ENCODE measurements around the gene BORCS8.
"Not testable (repeated sequence)": the region's sequence is repeated elsewhere in the genome, so short reads cannot be mapped to it uniquely, and the experiment has no call there.

BORCS8 gene

DNA sequence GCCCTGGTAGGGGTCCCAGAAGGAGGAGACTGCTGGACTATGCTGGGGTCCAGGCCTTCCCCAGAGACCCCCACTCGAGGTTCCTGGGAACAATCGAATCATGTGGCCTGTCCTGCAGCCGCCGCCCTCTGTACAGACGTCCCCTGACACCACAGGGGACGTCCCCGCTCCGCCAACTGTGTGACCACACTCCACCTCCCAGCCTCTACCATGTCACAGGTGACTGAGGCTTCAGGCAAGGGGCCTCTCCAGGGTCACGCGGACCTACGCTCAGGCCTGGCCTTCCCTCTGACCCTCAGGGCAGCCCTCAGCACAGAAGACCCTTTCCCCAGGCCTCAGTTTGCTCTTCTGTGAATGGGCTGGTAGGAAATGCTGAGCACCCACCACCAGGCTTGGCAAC lies 40.5 kb downstream of the BORCS8 start:
- DNase-seq (ENCODE audit: low read depth) = no peak
- TF ChIP-seq, protein P1, sequence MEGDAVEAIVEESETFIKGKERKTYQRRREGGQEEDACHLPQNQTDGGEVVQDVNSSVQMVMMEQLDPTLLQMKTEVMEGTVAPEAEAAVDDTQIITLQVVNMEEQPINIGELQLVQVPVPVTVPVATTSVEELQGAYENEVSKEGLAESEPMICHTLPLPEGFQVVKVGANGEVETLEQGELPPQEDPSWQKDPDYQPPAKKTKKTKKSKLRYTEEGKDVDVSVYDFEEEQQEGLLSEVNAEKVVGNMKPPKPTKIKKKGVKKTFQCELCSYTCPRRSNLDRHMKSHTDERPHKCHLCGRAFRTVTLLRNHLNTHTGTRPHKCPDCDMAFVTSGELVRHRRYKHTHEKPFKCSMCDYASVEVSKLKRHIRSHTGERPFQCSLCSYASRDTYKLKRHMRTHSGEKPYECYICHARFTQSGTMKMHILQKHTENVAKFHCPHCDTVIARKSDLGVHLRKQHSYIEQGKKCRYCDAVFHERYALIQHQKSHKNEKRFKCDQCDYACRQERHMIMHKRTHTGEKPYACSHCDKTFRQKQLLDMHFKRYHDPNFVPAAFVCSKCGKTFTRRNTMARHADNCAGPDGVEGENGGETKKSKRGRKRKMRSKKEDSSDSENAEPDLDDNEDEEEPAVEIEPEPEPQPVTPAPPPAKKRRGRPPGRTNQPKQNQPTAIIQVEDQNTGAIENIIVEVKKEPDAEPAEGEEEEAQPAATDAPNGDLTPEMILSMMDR (conservative IDR thresholded peaks at IDR 0.05; ENCODE audit: control insufficient read depth, insufficient read depth, low read depth, low read length) = no peak
- H3K4me3 ChIP-seq (ENCODE audit: control insufficient read depth, low read depth, low read length) = no peak overlapping the region

GRCh38 chr19:19149435-19149834 lies 42.5 kb downstream of the BORCS8 start:
- no peak for DNase-seq (ENCODE audit: low read depth)
- H3K4me3 ChIP-seq (ENCODE audit: control insufficient read depth, low read depth, low read length) = no peak overlapping the region
- TF ChIP-seq, protein P1 (conservative IDR thresholded peaks at IDR 0.05; ENCODE audit: control insufficient read depth, insufficient read depth, low read depth, low read length) = no peak

- not testable (repeated sequence) for DNase-seq (ENCODE audit: low read depth); H3K4me3 ChIP-seq (ENCODE audit: control insufficient read depth, low read depth, low read length)
Observed at GRCh38 chr19:19148504-19148903, 43.4 kb downstream of the BORCS8 start.

DNA sequence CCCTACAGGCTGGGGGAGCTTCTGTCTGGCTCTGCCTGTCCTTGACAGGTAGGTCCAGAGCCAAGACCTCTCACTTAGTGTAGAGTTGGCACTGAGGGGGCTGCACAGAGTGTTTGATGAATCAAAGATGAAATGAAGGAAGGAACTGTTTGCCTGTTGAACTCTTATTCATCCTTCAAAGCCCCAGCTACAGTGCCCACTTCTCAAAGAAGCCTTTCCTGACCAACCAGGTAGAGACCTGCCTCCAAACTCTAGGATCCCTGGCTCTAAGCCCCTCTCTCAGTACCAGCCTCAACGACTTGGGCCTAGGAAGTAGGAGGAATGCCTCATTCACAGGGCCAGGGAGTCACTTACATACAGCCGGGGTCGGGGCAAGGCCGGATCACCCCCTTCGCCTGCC lies 44.6 kb downstream of the BORCS8 start:
- TF ChIP-seq, protein P1 (conservative IDR thresholded peaks at IDR 0.05; ENCODE audit: control insufficient read depth, insufficient read depth, low read depth, low read length) = no peak
- DNase-seq (ENCODE audit: low read depth) = no peak
- no peak overlapping the region for H3K4me3 ChIP-seq (ENCODE audit: control insufficient read depth, low read depth, low read length)

GRCh38 chr19:19146865-19147264 lies 45.1 kb downstream of the BORCS8 start:
- TF ChIP-seq, protein P1 (conservative IDR thresholded peaks at IDR 0.05; ENCODE audit: control insufficient read depth, insufficient read depth, low read depth, low read length) = no peak
- no peak for DNase-seq (ENCODE audit: low read depth)
- no peak overlapping the region for H3K4me3 ChIP-seq (ENCODE audit: control insufficient read depth, low read depth, low read length)

- DNase-seq (ENCODE audit: low read depth) = peak; percentile 52
- no peak overlapping the region for H3K4me3 ChIP-seq (ENCODE audit: control insufficient read depth, low read depth, low read length)
- TF ChIP-seq, protein P1 (conservative IDR thresholded peaks at IDR 0.05; ENCODE audit: control insufficient read depth, insufficient read depth, low read depth, low read length) = peak; percentile 84
Observed at GRCh38 chr19:19145684-19146608, 46.0 kb downstream of the BORCS8 start.

DNA sequence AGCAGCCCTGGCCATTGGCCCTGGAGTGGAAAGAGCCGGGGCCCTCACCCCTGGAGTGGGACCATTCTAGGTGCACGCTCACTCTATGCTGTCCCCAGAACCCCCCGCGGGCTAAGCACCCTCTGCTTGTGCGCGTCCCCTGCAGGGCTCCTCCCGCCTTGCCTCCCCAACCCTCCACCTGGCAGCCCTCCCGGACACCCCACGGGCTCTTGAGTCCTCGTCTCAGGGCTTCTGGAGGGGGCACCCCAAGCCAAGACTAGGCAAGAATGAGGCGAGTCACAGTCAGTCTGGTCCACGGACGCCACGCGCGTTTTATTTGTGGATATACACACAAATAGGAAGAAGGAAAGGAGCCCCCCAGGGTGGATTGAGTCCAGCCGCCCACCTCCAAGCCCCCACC lies 46.7 kb downstream of the BORCS8 start:
- TF ChIP-seq, protein P1 (conservative IDR thresholded peaks at IDR 0.05; ENCODE audit: control insufficient read depth, insufficient read depth, low read depth, low read length) = no peak
- DNase-seq (ENCODE audit: low read depth) = no peak
- H3K4me3 ChIP-seq (ENCODE audit: control insufficient read depth, low read depth, low read length) = no peak overlapping the region
